Calu3 (cell line): Measurements from ENCODE around the gene SLC25A15. TPM values are rescaled to one million over a fixed set of nuclear protein-coding genes. Genes with fewer than 3 reads are reported as not detected.

Experiments used
- Bru-seq: library from RNA; stranded (reverse); fragments of 400-500 nt; gene quantifications from one replicate; lab custom pipeline; 2021; lab: Mats Ljungman, UMichigan
- BruChase-seq, 2 experiments: library from RNA; stranded (reverse); fragments of 400-500 nt; gene quantifications; one replicate each; lab custom pipeline; 2021; lab: Mats Ljungman, UMichigan
- BruUV-seq: library from RNA; stranded (reverse); fragments of 400-500 nt; replicated peaks from 2 replicates; lab custom pipeline; 2021; lab: Mats Ljungman, UMichigan
- CTCF ChIA-PET: fragments of 300-600 bp; sonication (Branson Sonifier 250); formaldehyde crosslinking; loops from one replicate; lab custom pipeline; 2022; ENCODE audit warnings: antibody characterized with exemption; lab: Charles Lee
- DNase-seq: peaks from one replicate; pipeline ENCODE4 v3.0.0; 2022
- H3K27ac Mint-ChIP-seq: one replicate; pipeline ENCODE4 v1.8.0; 2022; ENCODE audit warnings: mixed read lengths; ENCODE audit not compliant: unreplicated experiment
- H3K27me3 Mint-ChIP-seq: one replicate; pipeline ENCODE4 v1.8.0; 2022; ENCODE audit warnings: mixed read lengths; ENCODE audit not compliant: unreplicated experiment
- H3K36me3 Mint-ChIP-seq: one replicate; pipeline ENCODE4 v1.8.0; 2022; ENCODE audit warnings: mild to moderate bottlenecking, moderate library complexity, mixed read lengths; ENCODE audit not compliant: insufficient read depth, unreplicated experiment
- H3K4me1 Mint-ChIP-seq: one replicate; pipeline ENCODE4 v1.8.0; 2022; ENCODE audit warnings: mild to moderate bottlenecking, low read depth, mixed read lengths; ENCODE audit not compliant: unreplicated experiment
- H3K4me3 Mint-ChIP-seq: one replicate; pipeline ENCODE4 v1.8.0; 2022; ENCODE audit warnings: mild to moderate bottlenecking, low read depth, moderate library complexity, mixed read lengths; ENCODE audit not compliant: unreplicated experiment
- H3K9me3 Mint-ChIP-seq: one replicate; pipeline ENCODE4 v1.8.0; 2022; ENCODE audit warnings: low read depth, mixed read lengths; ENCODE audit not compliant: unreplicated experiment
- intact Hi-C: fragments of 100-400 bp; cut with micrococcal nuclease; formaldehyde crosslinking; loops from one replicate; pipeline ENCODE4 v1.10.0; 2022; ENCODE audit not compliant: unreplicated experiment
- long read RNA-seq: library from polyadenylated mRNA; stranded (forward); transcript quantifications from one replicate; pipeline ENCODE4 v2.0.0, GENCODE V29; 2022
- total RNA-seq: library from RNA; stranded (reverse); gene quantifications from 2 replicates; pipeline ENCODE4 v1.2.3, GENCODE V29; 2022
- TF ChIP-seq, protein P1 (sequence below): fragments of 200-600 bp; IDR thresholded peaks from one replicate; pipeline ENCODE4 v1.8.0; 2022; ENCODE audit warnings: antibody characterized with exemption; ENCODE audit not compliant: unreplicated experiment

Gene SLC25A15
- 15.3 and 18.3 TPM in 2 replicates for total RNA-seq
- percentile 66 among the genes with signal in this experiment for Bru-seq, nascent RNA
- percentile 63 among the genes with signal in this experiment for BruChase-seq, experiment 1, labeled RNA remaining after a 6-hour chase
- BruChase-seq, experiment 2, labeled RNA remaining after a 2-hour chase: percentile 61 among the genes with signal in this experiment
- long read RNA-seq, transcript SLC25A15-201 (7 exons, 1,586 nt): major isoform, 7 of 11 reads
- long read RNA-seq, partial matches to known transcripts: 1 of 11 reads
- long read RNA-seq, other reads (novel, unspliced or antisense): 3 of 11 reads

DNA sequence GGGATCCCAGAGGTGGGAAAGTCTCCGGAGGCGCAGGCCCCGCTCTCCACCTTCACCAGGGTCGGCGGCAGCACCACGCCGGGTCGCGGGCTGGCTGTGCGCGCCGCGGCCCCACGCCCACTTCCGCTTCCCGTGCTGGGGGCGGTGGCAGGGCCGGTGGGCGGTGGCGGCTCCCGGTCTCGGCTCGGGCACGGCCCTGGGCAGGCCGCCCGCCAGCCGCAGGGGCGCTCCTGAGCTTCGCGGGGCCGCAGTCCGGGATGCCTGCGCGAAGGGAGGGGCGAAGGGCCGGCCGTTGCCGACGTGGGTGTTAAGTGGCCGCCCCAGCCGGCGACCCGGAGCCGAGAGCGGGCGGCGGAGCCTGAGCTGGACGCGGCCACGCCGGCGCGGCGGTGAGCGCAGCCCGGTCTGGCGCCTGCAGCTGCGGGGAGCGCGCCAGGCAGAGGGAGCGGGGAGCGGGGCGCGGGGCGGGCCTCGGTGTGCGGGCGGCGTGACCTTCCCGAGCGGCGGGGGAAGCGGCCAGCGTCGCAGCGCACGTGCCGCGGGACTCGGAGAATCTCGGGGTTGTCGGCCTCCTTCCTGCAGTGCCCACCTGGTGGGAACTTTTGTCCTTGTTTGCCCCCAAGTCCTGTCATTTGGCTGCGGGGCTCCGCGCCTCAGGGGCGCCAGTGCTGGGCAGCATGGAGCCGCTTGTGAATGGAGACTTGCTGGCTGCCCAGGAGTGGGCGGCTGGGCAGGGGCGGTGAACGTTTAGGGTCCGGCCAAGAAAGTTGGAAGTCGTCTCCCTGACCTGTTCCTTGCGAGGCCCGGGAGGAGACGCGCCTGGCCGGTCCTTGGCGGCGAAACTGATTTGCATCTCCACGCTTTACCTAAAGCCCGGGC, at the start of gene SLC25A15:
TSS of gene SLC25A15 (plus strand) at position 337 of the 879 bp plus-strand sequence. CDS start 3,616 bp downstream, outside the sequence.
- TF ChIP-seq, protein P1, sequence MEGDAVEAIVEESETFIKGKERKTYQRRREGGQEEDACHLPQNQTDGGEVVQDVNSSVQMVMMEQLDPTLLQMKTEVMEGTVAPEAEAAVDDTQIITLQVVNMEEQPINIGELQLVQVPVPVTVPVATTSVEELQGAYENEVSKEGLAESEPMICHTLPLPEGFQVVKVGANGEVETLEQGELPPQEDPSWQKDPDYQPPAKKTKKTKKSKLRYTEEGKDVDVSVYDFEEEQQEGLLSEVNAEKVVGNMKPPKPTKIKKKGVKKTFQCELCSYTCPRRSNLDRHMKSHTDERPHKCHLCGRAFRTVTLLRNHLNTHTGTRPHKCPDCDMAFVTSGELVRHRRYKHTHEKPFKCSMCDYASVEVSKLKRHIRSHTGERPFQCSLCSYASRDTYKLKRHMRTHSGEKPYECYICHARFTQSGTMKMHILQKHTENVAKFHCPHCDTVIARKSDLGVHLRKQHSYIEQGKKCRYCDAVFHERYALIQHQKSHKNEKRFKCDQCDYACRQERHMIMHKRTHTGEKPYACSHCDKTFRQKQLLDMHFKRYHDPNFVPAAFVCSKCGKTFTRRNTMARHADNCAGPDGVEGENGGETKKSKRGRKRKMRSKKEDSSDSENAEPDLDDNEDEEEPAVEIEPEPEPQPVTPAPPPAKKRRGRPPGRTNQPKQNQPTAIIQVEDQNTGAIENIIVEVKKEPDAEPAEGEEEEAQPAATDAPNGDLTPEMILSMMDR: peak; percentile 15
- intact Hi-C loops: loop anchor here (1.0 to 10.0 kb wide), 3 partner anchors 132 to 265 kb away; no protein-coding TSS in a partner anchor
- Mint-ChIP-seq H3K27me3 (no peaks in the 10 kb centered on the region), H3K4me3 (peak within 1 kb of the TSS; percentile 64), H3K9me3 (no peaks in the 10 kb centered on the region), H3K4me1 (peaks cover 16% of the 10 kb centered on the region), H3K36me3 (peaks cover 18% of the 10 kb centered on the region), H3K27ac (peak within 1 kb of the TSS; percentile 44)
- no TSS peak for BruUV-seq
- CTCF ChIA-PET: interaction anchor here (1.0 to 2.3 kb wide), 6 partner anchors 12 to 270 kb away, joined by 3 to 9 read pairs (median 3); no protein-coding TSS in a partner anchor
- DNase-seq: peak; percentile 89

DNA sequence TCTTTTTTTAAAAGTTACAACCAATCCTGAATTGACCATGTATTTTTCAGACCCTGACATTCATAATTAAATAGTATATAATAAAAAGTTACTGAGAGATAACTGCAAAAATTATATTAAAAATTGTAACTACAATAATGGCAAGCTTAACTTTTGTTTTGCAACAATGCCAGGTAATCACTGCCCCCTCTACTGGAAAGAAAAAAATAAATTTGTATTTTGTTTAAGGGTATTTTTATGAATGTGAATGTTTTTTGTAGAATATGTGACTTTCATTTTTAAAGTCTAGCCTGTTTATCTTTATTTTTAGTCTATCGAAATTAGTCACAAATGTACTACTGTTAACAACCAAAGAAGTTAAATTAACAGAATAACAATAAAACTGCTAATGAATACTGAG, 40.1 kb upstream of the SLC25A15 start:
- DNase-seq: no peak
- Mint-ChIP-seq H3K27me3 (no peaks in the 10 kb centered on the region), H3K4me1 (no peaks in the 10 kb centered on the region), H3K36me3 (peaks cover 8% of the 10 kb centered on the region), H3K9me3 (no peaks in the 10 kb centered on the region), H3K4me3 (no peak overlapping the region), H3K27ac (no peak overlapping the region)
- no TSS peak for BruUV-seq
- TF ChIP-seq, protein P1: peak; percentile 31
- CTCF ChIA-PET: no interaction called here
- intact Hi-C loops: no loop called here

DNA sequence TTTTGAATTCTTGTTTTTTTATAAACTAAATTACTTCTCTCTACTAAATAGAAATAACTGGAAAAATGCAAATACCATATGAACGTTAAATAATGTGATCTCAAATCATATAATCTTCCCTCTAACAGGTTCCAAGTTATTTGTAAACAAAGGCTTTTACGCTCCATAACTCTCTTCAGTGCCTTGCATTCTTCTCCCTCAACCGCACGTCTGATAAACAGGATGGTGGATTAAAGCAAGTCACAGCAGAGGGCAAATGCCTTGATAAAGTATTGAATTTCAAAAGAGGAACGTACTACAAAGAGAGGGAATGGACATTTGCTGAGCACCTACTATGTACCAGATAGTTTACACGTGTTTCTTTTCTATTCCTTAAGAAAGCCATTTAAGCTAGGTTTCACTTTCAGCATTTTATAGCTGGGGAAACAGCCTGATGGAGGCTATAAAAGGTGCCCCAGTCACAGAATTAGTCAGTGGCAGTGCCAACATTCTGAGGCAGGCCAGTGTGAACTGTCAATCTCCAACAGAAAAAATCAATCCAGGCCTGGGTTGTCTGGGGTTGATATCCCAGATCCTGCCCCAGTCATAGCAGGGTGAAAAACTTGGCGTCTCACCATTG, 34.2 kb upstream of the SLC25A15 start:
- intact Hi-C loops: no loop called here
- H3K27me3 Mint-ChIP-seq: no peaks in the 10 kb centered on the region
- no peaks in the 10 kb centered on the region for H3K9me3 Mint-ChIP-seq
- TF ChIP-seq, protein P1: no peak
- peaks cover 16% of the 10 kb centered on the region for H3K36me3 Mint-ChIP-seq
- H3K27ac Mint-ChIP-seq: no peak overlapping the region
- no peak overlapping the region for H3K4me3 Mint-ChIP-seq
- DNase-seq: no peak
- CTCF ChIA-PET: no interaction called here
- no TSS peak for BruUV-seq
- H3K4me1 Mint-ChIP-seq: no peaks in the 10 kb centered on the region

DNA sequence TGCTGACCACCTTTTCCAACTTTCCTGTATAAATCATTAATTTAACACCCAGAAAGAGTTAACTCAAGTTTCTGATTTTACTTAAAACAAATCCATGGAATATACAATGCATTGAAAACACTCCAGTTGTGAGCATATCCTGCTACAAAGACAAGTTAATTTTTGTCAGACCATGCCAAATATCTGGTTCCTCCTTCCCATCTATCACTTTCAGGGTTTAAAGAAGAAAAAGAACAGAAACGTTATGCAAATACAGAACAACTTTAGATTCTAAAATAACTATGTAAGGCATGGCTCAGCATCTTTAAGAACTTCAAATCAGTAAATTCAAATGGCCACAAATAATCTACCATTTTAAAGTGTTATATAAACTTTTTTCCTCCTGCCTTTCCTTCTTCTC, 33.4 kb upstream of the SLC25A15 start:
- H3K27me3 Mint-ChIP-seq: no peaks in the 10 kb centered on the region
- BruUV-seq: no TSS peak
- no peak for DNase-seq
- intact Hi-C loops: no loop called here
- CTCF ChIA-PET: no interaction called here
- H3K4me3 Mint-ChIP-seq: no peak overlapping the region
- no peaks in the 10 kb centered on the region for H3K4me1 Mint-ChIP-seq
- H3K9me3 Mint-ChIP-seq: no peaks in the 10 kb centered on the region
- H3K27ac Mint-ChIP-seq: no peak overlapping the region
- peaks cover 12% of the 10 kb centered on the region for H3K36me3 Mint-ChIP-seq
- TF ChIP-seq, protein P1: no peak
